VCaP (cell line): ENCODE data around the gene RGS9.

Experiments
- H3K27ac ChIP-seq: fragments of 450-650 bp; 2 replicates; pipeline ENCODE4 v1.5.1; 2017
- CTCF ChIP-seq: fragments of 450-650 bp; conservative IDR thresholded peaks from 2 replicates; pipeline ENCODE4 v1.5.1; 2017; ENCODE audit warnings: mild to moderate bottlenecking, moderate library complexity

The RGS9 gene

GRCh38 chr17:65160516-65160915 lies 23.3 kb downstream of the RGS9 start:
- H3K27ac ChIP-seq = no peak overlapping the region
- no peak for TF ChIP-seq CTCF

GRCh38 chr17:65163990-65164495 lies 26.9 kb downstream of the RGS9 start:
- TF ChIP-seq CTCF = no peak
- no peak overlapping the region for H3K27ac ChIP-seq

GRCh38 chr17:65166787-65167186 lies 29.6 kb downstream of the RGS9 start:
- TF ChIP-seq CTCF = no peak
- no peak overlapping the region for H3K27ac ChIP-seq

- no peak overlapping the region for H3K27ac ChIP-seq
- TF ChIP-seq CTCF = no peak
These were observed 30.4 kb downstream of the RGS9 start for GRCh38 chr17:65167566-65167965.

- no peak overlapping the region for H3K27ac ChIP-seq
- no peak for TF ChIP-seq CTCF
These were observed 32.5 kb downstream of the RGS9 start for GRCh38 chr17:65169691-65170090.

GRCh38 chr17:65170839-65171238 lies 33.7 kb downstream of the RGS9 start:
- H3K27ac ChIP-seq = no peak overlapping the region
- TF ChIP-seq CTCF = no peak

GRCh38 chr17:65171752-65172151 lies 34.6 kb downstream of the RGS9 start:
- no peak for TF ChIP-seq CTCF
- H3K27ac ChIP-seq = no peak overlapping the region
